ENCODE data around the gene MAPK8.

Gene MAPK8

DNA sequence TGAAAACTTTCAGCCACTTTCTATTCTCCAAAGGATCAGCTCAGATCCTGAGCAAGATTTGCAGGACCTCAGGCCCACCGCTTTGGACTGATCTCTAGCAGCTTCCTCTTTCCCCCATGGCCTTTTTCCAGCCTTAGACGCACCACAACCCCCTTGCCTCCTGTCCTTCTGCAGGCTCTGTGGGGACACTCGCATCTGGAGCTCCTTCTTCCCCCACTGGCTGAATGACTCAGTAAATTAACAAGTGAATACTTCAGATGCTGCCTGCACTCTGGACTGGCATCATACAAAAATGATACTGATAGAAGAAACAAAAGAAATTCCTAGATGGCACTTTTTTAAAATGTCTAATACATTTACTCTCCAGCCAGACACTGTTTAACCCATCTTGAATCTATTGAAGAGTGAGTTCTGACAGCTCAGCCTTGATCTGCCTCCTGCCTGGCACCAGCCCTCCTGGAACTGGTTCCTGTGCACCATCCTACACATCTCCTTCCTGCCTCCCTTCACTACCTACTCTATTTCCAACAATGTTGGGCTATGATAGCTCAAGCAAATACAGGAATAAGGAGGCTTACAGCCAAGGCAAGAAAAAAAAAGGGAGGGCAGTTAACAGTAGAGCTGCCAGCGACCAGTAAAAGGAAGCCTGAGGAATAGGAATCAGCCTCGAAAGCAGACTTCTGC lies 35.3 kb upstream of the MAPK8 start:
- Histone ChIP-seq H3F3A (ENCODE audit: insufficient read depth, low read length) (no peaks in the 10 kb centered on the region), H3K79me2 (ENCODE audit: low read length) (no peaks in the 10 kb centered on the region), H3K9me2 (replicated peaks; ENCODE audit: insufficient read depth, low read length) (no peaks in the 10 kb centered on the region), H3K27ac (ENCODE audit: low read length) (no peak overlapping the region), H3K9ac (ENCODE audit: low read length) (no peak overlapping the region), H3K4me1 (ENCODE audit: low read length) (no peaks in the 10 kb centered on the region), H3K4me3 (ENCODE audit: low read length) (no peak overlapping the region), H3K36me3 (replicated peaks; ENCODE audit: insufficient read depth, low read length) (no peaks in the 10 kb centered on the region), H2AFZ (ENCODE audit: low read length) (no peak overlapping the region), H3K9me3 (replicated peaks; ENCODE audit: insufficient read depth, low read length) (no peaks in the 10 kb centered on the region), H4K20me1 (ENCODE audit: insufficient read depth, low read length) (no peaks in the 10 kb centered on the region), H3K4me2 (ENCODE audit: low read depth, low read length) (no peak overlapping the region), H3K27me3 (replicated peaks; ENCODE audit: insufficient read depth, low read length) (no peaks in the 10 kb centered on the region)
- DNase-seq, result no peak
- TF ChIP-seq EZH2 (optimal IDR thresholded peaks at IDR 0.05; ENCODE audit: low read depth, low read length) (no peak), EZH2phosphoT487 (IDR thresholded peaks at IDR 0.05; ENCODE audit: low read length) (no peak)
- TF ChIP-seq, protein P1, sequence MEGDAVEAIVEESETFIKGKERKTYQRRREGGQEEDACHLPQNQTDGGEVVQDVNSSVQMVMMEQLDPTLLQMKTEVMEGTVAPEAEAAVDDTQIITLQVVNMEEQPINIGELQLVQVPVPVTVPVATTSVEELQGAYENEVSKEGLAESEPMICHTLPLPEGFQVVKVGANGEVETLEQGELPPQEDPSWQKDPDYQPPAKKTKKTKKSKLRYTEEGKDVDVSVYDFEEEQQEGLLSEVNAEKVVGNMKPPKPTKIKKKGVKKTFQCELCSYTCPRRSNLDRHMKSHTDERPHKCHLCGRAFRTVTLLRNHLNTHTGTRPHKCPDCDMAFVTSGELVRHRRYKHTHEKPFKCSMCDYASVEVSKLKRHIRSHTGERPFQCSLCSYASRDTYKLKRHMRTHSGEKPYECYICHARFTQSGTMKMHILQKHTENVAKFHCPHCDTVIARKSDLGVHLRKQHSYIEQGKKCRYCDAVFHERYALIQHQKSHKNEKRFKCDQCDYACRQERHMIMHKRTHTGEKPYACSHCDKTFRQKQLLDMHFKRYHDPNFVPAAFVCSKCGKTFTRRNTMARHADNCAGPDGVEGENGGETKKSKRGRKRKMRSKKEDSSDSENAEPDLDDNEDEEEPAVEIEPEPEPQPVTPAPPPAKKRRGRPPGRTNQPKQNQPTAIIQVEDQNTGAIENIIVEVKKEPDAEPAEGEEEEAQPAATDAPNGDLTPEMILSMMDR (IDR thresholded peaks at IDR 0.05; ENCODE audit: low read length), result no peak

GRCh38 chr10:48272682-48273081 lies 33.8 kb upstream of the MAPK8 start:
- Histone ChIP-seq H2AFZ (ENCODE audit: low read length) (no peak overlapping the region), H3K79me2 (ENCODE audit: low read length) (no peaks in the 10 kb centered on the region), H3K4me3 (ENCODE audit: low read length) (no peak overlapping the region), H3F3A (ENCODE audit: insufficient read depth, low read length) (no peaks in the 10 kb centered on the region), H4K20me1 (ENCODE audit: insufficient read depth, low read length) (no peaks in the 10 kb centered on the region), H3K27ac (ENCODE audit: low read length) (no peak overlapping the region), H3K27me3 (replicated peaks; ENCODE audit: insufficient read depth, low read length) (no peaks in the 10 kb centered on the region), H3K4me2 (ENCODE audit: low read depth, low read length) (no peak overlapping the region), H3K36me3 (replicated peaks; ENCODE audit: insufficient read depth, low read length) (no peaks in the 10 kb centered on the region), H3K4me1 (ENCODE audit: low read length) (no peaks in the 10 kb centered on the region), H3K9me2 (replicated peaks; ENCODE audit: insufficient read depth, low read length) (no peaks in the 10 kb centered on the region), H3K9ac (ENCODE audit: low read length) (no peak overlapping the region), H3K9me3 (replicated peaks; ENCODE audit: insufficient read depth, low read length) (no peaks in the 10 kb centered on the region)
- TF ChIP-seq, protein P1 (IDR thresholded peaks at IDR 0.05; ENCODE audit: low read length), result no peak
- TF ChIP-seq EZH2 (optimal IDR thresholded peaks at IDR 0.05; ENCODE audit: low read depth, low read length), result no peak
- TF ChIP-seq EZH2phosphoT487 (IDR thresholded peaks at IDR 0.05; ENCODE audit: low read length), result no peak
- no peak for DNase-seq

- no peaks in the 10 kb centered on the region for H3K27me3 ChIP-seq (replicated peaks; ENCODE audit: insufficient read depth, low read length)
- no peak for TF ChIP-seq EZH2phosphoT487 (IDR thresholded peaks at IDR 0.05; ENCODE audit: low read length)
- TF ChIP-seq, protein P1 (IDR thresholded peaks at IDR 0.05; ENCODE audit: low read length), result no peak
- TF ChIP-seq EZH2 (optimal IDR thresholded peaks at IDR 0.05; ENCODE audit: low read depth, low read length), result no peak
Measured at GRCh38 chr10:48273741-48274140, 32.7 kb upstream of the MAPK8 start.

More at GRCh38 chr10:48273741-48274140, 32.7 kb upstream of the MAPK8 start:
- H3K9ac ChIP-seq (ENCODE audit: low read length), result no peak overlapping the region
- no peak for DNase-seq
- no peak overlapping the region for H3K4me3 ChIP-seq (ENCODE audit: low read length)
- H3K4me1 ChIP-seq (ENCODE audit: low read length), result no peaks in the 10 kb centered on the region
- H3K9me3 ChIP-seq (replicated peaks; ENCODE audit: insufficient read depth, low read length), result no peaks in the 10 kb centered on the region
- no peaks in the 10 kb centered on the region for H3K79me2 ChIP-seq (ENCODE audit: low read length)
- H3K36me3 ChIP-seq (replicated peaks; ENCODE audit: insufficient read depth, low read length), result no peaks in the 10 kb centered on the region
- H3K4me2 ChIP-seq (ENCODE audit: low read depth, low read length), result no peak overlapping the region
- H4K20me1 ChIP-seq (ENCODE audit: insufficient read depth, low read length), result no peaks in the 10 kb centered on the region
- H3F3A ChIP-seq (ENCODE audit: insufficient read depth, low read length), result no peaks in the 10 kb centered on the region
- no peak overlapping the region for H3K27ac ChIP-seq (ENCODE audit: low read length)
- no peaks in the 10 kb centered on the region for H3K9me2 ChIP-seq (replicated peaks; ENCODE audit: insufficient read depth, low read length)
- H2AFZ ChIP-seq (ENCODE audit: low read length), result no peak overlapping the region

All from MM.1S (cell line).